Astrocyte of the cerebellum (primary cell): ENCODE measurements around the gene SIPA1L3.

Experiments used
- DNase-seq: peaks from one replicate; pipeline ENCODE4 v3.0.0-alpha.2; 2011; ENCODE audit warnings: low read depth
- H3K4me3 ChIP-seq: 2 replicates; pipeline ENCODE4 v1.5.1; 2011; ENCODE audit warnings: mild to moderate bottlenecking, low read depth, low read length, moderate library complexity
- CTCF ChIP-seq: IDR thresholded peaks from 2 replicates; pipeline ENCODE4 v1.5.1; 2012; ENCODE audit warnings: low read length, low read depth, moderate library complexity, mild to moderate bottlenecking; ENCODE audit errors: missing control alignments
- in situ Hi-C: cut with HindIII; loops from 2 replicates; pipeline ENCODE4 v1.10.0; 2017; ENCODE audit warnings: low sequenced_read_pairs

The SIPA1L3 gene

GRCh38 chr19:38004521-38005223 is 97.7 kb downstream of the SIPA1L3 start:
- in situ Hi-C loops = no loop called here
- peak overlapping the region; percentile 28 for H3K4me3 ChIP-seq
- TF ChIP-seq CTCF = no peak
- DNase-seq = peak; percentile 88

- no peak overlapping the region for H3K4me3 ChIP-seq
- in situ Hi-C loops = no loop called here
- no peak for DNase-seq
- TF ChIP-seq CTCF = no peak
Measured at GRCh38 chr19:38005224-38005614, 98.2 kb downstream of the SIPA1L3 start.

GRCh38 chr19:38006361-38007045 is 99.5 kb downstream of the SIPA1L3 start:
- no peak overlapping the region for H3K4me3 ChIP-seq
- in situ Hi-C loops = no loop called here
- no peak for DNase-seq

GRCh38 chr19:38009650-38010242 is 102.7 kb downstream of the SIPA1L3 start:
- no peak for TF ChIP-seq CTCF
- no peak overlapping the region for H3K4me3 ChIP-seq
- DNase-seq = no peak
- in situ Hi-C loops = no loop called here

More at GRCh38 chr19:38006361-38007045, 99.5 kb downstream of the SIPA1L3 start:
- no peak for TF ChIP-seq CTCF

GRCh38 chr19:38011426-38011825 is 104.4 kb downstream of the SIPA1L3 start:
- TF ChIP-seq CTCF = no peak
- in situ Hi-C loops = no loop called here
- no peak for DNase-seq
- no peak overlapping the region for H3K4me3 ChIP-seq

- no peak for TF ChIP-seq CTCF
- in situ Hi-C loops = no loop called here
- DNase-seq = no peak
- no peak overlapping the region for H3K4me3 ChIP-seq
Measured at GRCh38 chr19:38012290-38012689, 105.3 kb downstream of the SIPA1L3 start.
